OCI-LY3 (cell line): ENCODE results near the gene PREP.

ENCODE experiments used
- H2AFZ ChIP-seq: fragments of 200-600, 300-600 bp; shearing (Covaris generic); 2 replicates; pipeline ENCODE4 v1.6.0; 2014; ENCODE audit warnings: antibody characterized with exemption, low read depth, low read length
- H3K27ac ChIP-seq: fragments of 200-600, 300-600 bp; sonication (generic); 2 replicates; pipeline ENCODE4 v1.5.1; 2014; ENCODE audit warnings: mild to moderate bottlenecking, low read length, moderate library complexity, mixed read lengths
- H3K27me3 ChIP-seq: fragments of 200-600, 300-600 bp; sonication (generic); 2 replicates; pipeline ENCODE4 v1.6.1; 2014; ENCODE audit warnings: low read depth, low read length, mixed read lengths
- H3K36me3 ChIP-seq: fragments of 200-600, 300-600 bp; sonication (generic); replicated peaks from 2 replicates; pipeline ENCODE3; 2014; ENCODE audit warnings: low read depth, low read length, mixed read lengths
- H3K4me1 ChIP-seq: fragments of 300-600, 200-600 bp; sonication (generic); 2 replicates; pipeline ENCODE4 v1.6.1; 2014; ENCODE audit warnings: low read length, mixed read lengths
- H3K4me2 ChIP-seq: fragments of 200-600, 300-600 bp; sonication (generic); 2 replicates; pipeline ENCODE4 v1.6.1; 2014; ENCODE audit warnings: low read length, mixed read lengths
- H3K4me3 ChIP-seq: fragments of 300-600, 200-600 bp; sonication (generic); 2 replicates; pipeline ENCODE4 v1.5.1; 2014; ENCODE audit warnings: antibody characterized with exemption, mild to moderate bottlenecking, low read length, moderate library complexity
- H3K79me2 ChIP-seq: fragments of 300-600, 200-600 bp; shearing (Covaris generic); 2 replicates; pipeline ENCODE4 v1.6.1; 2014; ENCODE audit warnings: mild to moderate bottlenecking, low read length, mixed read lengths
- H3K9ac ChIP-seq: fragments of 300-600, 200-600 bp; shearing (Covaris generic); 2 replicates; pipeline ENCODE4 v1.6.0; 2014; ENCODE audit warnings: mild to moderate bottlenecking, low read length, moderate library complexity
- H3K9me3 ChIP-seq: fragments of 200-600, 300-600 bp; shearing (Covaris generic); 2 replicates; pipeline ENCODE4 v1.6.1; 2014; ENCODE audit warnings: low read length, mixed read lengths; ENCODE audit not compliant: insufficient read depth
- H4K20me1 ChIP-seq: fragments of 200-600, 300-600 bp; sonication (generic); 2 replicates; pipeline ENCODE4 v1.6.1; 2016; ENCODE audit warnings: low read length, mixed read lengths; ENCODE audit not compliant: insufficient read depth
- CTCF ChIP-seq: fragments of 200-600, 300-600 bp; sonication (generic); IDR thresholded peaks from 2 replicates; pipeline ENCODE4 v1.5.1; 2014; ENCODE audit warnings: antibody characterized with exemption, low read length, low read depth
- EZH2phosphoT487 ChIP-seq: fragments of 200-600 bp; shearing (Covaris generic); IDR thresholded peaks from 2 replicates; pipeline ENCODE4 v1.6.1; 2018; ENCODE audit warnings: antibody characterized with exemption, mixed run types, low read depth

PREP gene

GRCh38 chr6:105384004-105384403 is 18.9 kb downstream of the PREP start:
- no peak for TF ChIP-seq CTCF
- no peak for TF ChIP-seq EZH2phosphoT487
- H3K9ac ChIP-seq, result no peak overlapping the region

DNA sequence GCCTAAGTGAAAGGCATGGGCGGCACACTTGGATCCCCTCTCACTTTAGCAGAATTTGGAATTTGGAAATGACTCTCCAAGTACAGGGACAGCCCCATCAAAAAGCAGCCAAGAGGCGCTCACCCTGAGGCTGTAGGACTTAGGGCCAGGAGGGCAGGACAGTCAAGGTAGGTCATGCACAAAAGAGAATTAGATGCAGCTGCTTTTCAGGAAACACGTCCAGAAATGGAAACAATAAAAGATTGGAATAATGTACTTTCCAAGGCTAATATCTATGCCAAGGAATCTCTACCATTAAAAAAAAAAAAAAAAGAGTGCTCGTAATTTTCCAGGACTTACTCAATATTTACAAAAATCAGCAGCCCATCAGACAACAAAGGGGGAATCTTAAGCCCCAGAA is 19.9 kb downstream of the PREP start:
- H3K4me2 ChIP-seq, result no peak overlapping the region
- no peaks in the 10 kb centered on the region for H3K4me1 ChIP-seq
- H2AFZ ChIP-seq, result no peak overlapping the region
- TF ChIP-seq CTCF (no peak), EZH2phosphoT487 (no peak)
- H4K20me1 ChIP-seq, result no peaks in the 10 kb centered on the region
- H3K9me3 ChIP-seq, result no peaks in the 10 kb centered on the region
- H3K27ac ChIP-seq, result no peak overlapping the region
- no peak overlapping the region for H3K4me3 ChIP-seq
- H3K79me2 ChIP-seq, result 0 out of 2 replicates have a peak, but pooled peaks cover 3% of the 10 kb centered on the region
- no peaks in the 10 kb centered on the region for H3K36me3 ChIP-seq
- no peaks in the 10 kb centered on the region for H3K27me3 ChIP-seq
- H3K9ac ChIP-seq, result no peak overlapping the region

More at GRCh38 chr6:105384004-105384403, 18.9 kb downstream of the PREP start:
- Histone ChIP-seq H3K4me1 (no peaks in the 10 kb centered on the region), H3K27ac (no peak overlapping the region), H2AFZ (no peak overlapping the region), H3K4me2 (no peak overlapping the region), H4K20me1 (no peaks in the 10 kb centered on the region), H3K27me3 (no peaks in the 10 kb centered on the region), H3K36me3 (no peaks in the 10 kb centered on the region), H3K4me3 (no peak overlapping the region), H3K9me3 (no peaks in the 10 kb centered on the region), H3K79me2 (0 out of 2 replicates have a peak, but pooled peaks cover 3% of the 10 kb centered on the region)

DNA sequence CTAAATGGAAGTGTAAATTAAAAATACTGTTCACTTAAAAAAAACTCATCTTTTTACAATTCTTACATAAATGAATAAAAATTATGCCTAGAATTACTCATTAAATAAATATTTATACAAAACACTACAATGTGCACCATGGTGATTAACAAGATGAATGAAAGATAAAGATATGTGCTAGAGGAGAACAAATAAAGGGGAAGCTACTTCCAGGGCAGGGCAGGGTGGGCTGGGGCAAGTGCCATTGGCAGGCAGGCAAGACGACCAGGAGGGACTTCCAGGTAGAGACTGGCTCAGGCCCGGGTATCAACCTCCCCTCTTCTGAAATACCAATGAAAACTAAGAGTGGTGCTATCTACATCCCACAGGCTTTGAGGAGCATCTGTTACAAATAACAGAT is 20.4 kb downstream of the PREP start:
- H3K4me2 ChIP-seq, result no peak overlapping the region
- no peaks in the 10 kb centered on the region for H3K36me3 ChIP-seq
- no peaks in the 10 kb centered on the region for H3K9me3 ChIP-seq
- H3K27ac ChIP-seq, result no peak overlapping the region
- H3K4me1 ChIP-seq, result no peaks in the 10 kb centered on the region
- 0 out of 2 replicates have a peak, but pooled peaks cover 3% of the 10 kb centered on the region for H3K79me2 ChIP-seq
- no peak overlapping the region for H3K9ac ChIP-seq
- TF ChIP-seq EZH2phosphoT487 (no peak), CTCF (no peak)
- H3K4me3 ChIP-seq, result no peak overlapping the region
- H3K27me3 ChIP-seq, result no peaks in the 10 kb centered on the region
- H4K20me1 ChIP-seq, result no peaks in the 10 kb centered on the region
- H2AFZ ChIP-seq, result no peak overlapping the region

GRCh38 chr6:105380634-105381033 is 22.2 kb downstream of the PREP start:
- Histone ChIP-seq H3K9me3 (no peaks in the 10 kb centered on the region), H3K79me2 (0 out of 2 replicates have a peak, but pooled peaks cover 3% of the 10 kb centered on the region), H3K4me2 (no peak overlapping the region), H3K4me3 (no peak overlapping the region), H3K4me1 (no peaks in the 10 kb centered on the region), H3K9ac (no peak overlapping the region), H4K20me1 (no peaks in the 10 kb centered on the region), H3K27ac (no peak overlapping the region), H2AFZ (no peak overlapping the region), H3K36me3 (peaks cover 4% of the 10 kb centered on the region), H3K27me3 (no peaks in the 10 kb centered on the region)
- TF ChIP-seq CTCF, result no peak
- no peak for TF ChIP-seq EZH2phosphoT487
